IMR-90 (cell line): ENCODE measurements around the gene IL1B. TPM values are rescaled to one million over a fixed set of nuclear protein-coding genes. Genes with fewer than 3 reads are reported as not detected.

ENCODE experiments used
- ATAC-seq: fragments of 200-7000 bp; cut with Tn5 transposase; 2 replicates; pipeline ENCODE4 v1.9.1; 2020; ENCODE audit warnings: low read depth, mild to moderate bottlenecking, moderate library complexity
- BruUV-seq: library from RNA; stranded (reverse); fragments of 400-500 nt; replicated peaks from 2 replicates; lab custom pipeline; 2021; lab: Mats Ljungman, UMichigan
- CTCF ChIA-PET: fragments of 300-600 bp; formaldehyde crosslinking; extraction: SDS; loops from one replicate; lab custom pipeline; 2021; ENCODE audit warnings: antibody characterized with exemption; lab: Yijun Ruan, JAX
- POLR2A ChIA-PET: fragments of 300-600 bp; sonication (Branson Sonifier 250); formaldehyde crosslinking; loops from one replicate; lab custom pipeline; 2022; ENCODE audit warnings: antibody characterized with exemption; ENCODE audit not compliant: unreplicated experiment; lab: Charles Lee
- DNase-seq: peaks from one replicate; pipeline ENCODE4 v3.0.0; 2013
- H2AFZ ChIP-seq: replicated peaks from 2 replicates; pipeline ENCODE3; 2013; ENCODE audit warnings: low read length, mild to moderate bottlenecking; ENCODE audit not compliant: poor library complexity
- H2AK5ac ChIP-seq: 2 replicates; pipeline ENCODE4 v1.6.1; 2013; ENCODE audit warnings: low read depth, low read length, inconsistent platforms
- H2AK9ac ChIP-seq: replicated peaks from 2 replicates; pipeline ENCODE3; 2013; ENCODE audit warnings: mild to moderate bottlenecking, low read depth, low read length, moderate library complexity; ENCODE audit not compliant: poor library complexity
- H2BK120ac ChIP-seq: 2 replicates; pipeline ENCODE4 v1.6.1; 2013; ENCODE audit warnings: low read depth, low read length, inconsistent platforms
- H2BK15ac ChIP-seq: 3 replicates; pipeline ENCODE4 v1.6.1; 2013; ENCODE audit warnings: low read depth, low read length, inconsistent platforms
- H2BK20ac ChIP-seq: 2 replicates; pipeline ENCODE4 v1.6.1; 2013; ENCODE audit warnings: low read depth, mild to moderate bottlenecking, inconsistent platforms, low read length, moderate library complexity
- H2BK5ac ChIP-seq: 2 replicates; pipeline ENCODE4 v1.6.1; 2013; ENCODE audit warnings: mild to moderate bottlenecking, low read depth, low read length, inconsistent platforms; ENCODE audit not compliant: poor library complexity, severe bottlenecking
- H3K14ac ChIP-seq: replicated peaks from 2 replicates; pipeline ENCODE4 v1.6.1; 2013; ENCODE audit warnings: low read depth, low read length, inconsistent platforms
- H3K18ac ChIP-seq: 2 replicates; pipeline ENCODE4 v1.6.1; 2013; ENCODE audit warnings: low read depth, low read length, control low read depth
- H3K23ac ChIP-seq: 2 replicates; pipeline ENCODE4 v1.6.1; 2013; ENCODE audit warnings: low read depth, low read length, inconsistent platforms
- H3K27ac ChIP-seq: 2 replicates; pipeline ENCODE4 v1.5.1; 2013; ENCODE audit warnings: mild to moderate bottlenecking, control low read depth, low read length; ENCODE audit not compliant: insufficient read depth
- H3K27me3 ChIP-seq: 2 replicates; pipeline ENCODE4 v1.6.1; 2013; ENCODE audit warnings: low read length; ENCODE audit not compliant: control insufficient read depth, insufficient read depth
- H3K36me3 ChIP-seq: 2 replicates; pipeline ENCODE4 v1.6.1; 2013; ENCODE audit warnings: low read length, mixed read lengths; ENCODE audit not compliant: control insufficient read depth, insufficient read depth
- H3K4ac ChIP-seq: 2 replicates; pipeline ENCODE4 v1.6.1; 2013; ENCODE audit warnings: low read depth, low read length, inconsistent platforms
- H3K4me1 ChIP-seq: 2 replicates; pipeline ENCODE4 v1.6.1; 2013; ENCODE audit warnings: low read length, mixed read lengths; ENCODE audit not compliant: control insufficient read depth, insufficient read depth
- H3K4me2 ChIP-seq: 2 replicates; pipeline ENCODE4 v1.6.1; 2013; ENCODE audit warnings: low read depth, mild to moderate bottlenecking, control low read depth, low read length, moderate library complexity
- H3K4me3 ChIP-seq: 2 replicates; pipeline ENCODE4 v1.5.1; 2013; ENCODE audit warnings: low read depth, mild to moderate bottlenecking, control low read depth, low read length, moderate library complexity; ENCODE audit not compliant: insufficient read depth
- H3K56ac ChIP-seq: 2 replicates; pipeline ENCODE4 v1.6.1; 2013; ENCODE audit warnings: low read length, inconsistent platforms; ENCODE audit not compliant: insufficient read depth; ENCODE audit errors: extremely low read depth
- H3K79me1 ChIP-seq, 2 experiments: 2 replicates each; pipeline ENCODE4 v1.6.1; 2013; ENCODE audit warnings: low read length in 2 of 2, inconsistent platforms in 1 of 2, low read depth in 1 of 2
- H3K9ac ChIP-seq: 2 replicates; pipeline ENCODE4 v1.6.1; 2013; ENCODE audit warnings: low read depth, low read length, control low read depth
- H3K9me1 ChIP-seq: 2 replicates; pipeline ENCODE4 v1.6.1; 2013; ENCODE audit warnings: low read length, inconsistent platforms; ENCODE audit not compliant: insufficient read depth
- H3K9me3 ChIP-seq: 2 replicates; pipeline ENCODE4 v1.6.1; 2013; ENCODE audit warnings: low read length; ENCODE audit not compliant: control insufficient read depth, insufficient read depth
- H4K20me1 ChIP-seq: 2 replicates; pipeline ENCODE4 v1.6.1; 2013; ENCODE audit warnings: low read length, inconsistent platforms; ENCODE audit not compliant: insufficient read depth
- H4K5ac ChIP-seq: 2 replicates; pipeline ENCODE4 v1.6.1; 2013; ENCODE audit warnings: mild to moderate bottlenecking, low read depth, low read length, control low read depth
- H4K8ac ChIP-seq, 2 experiments: 2 replicates each; pipeline ENCODE4 v1.6.1; 2013; ENCODE audit warnings: low read depth in 2 of 2, low read length in 2 of 2, control low read depth in 1 of 2, inconsistent platforms in 1 of 2
- H4K91ac ChIP-seq: 2 replicates; pipeline ENCODE4 v1.6.1; 2013; ENCODE audit warnings: low read depth, low read length, inconsistent platforms; ENCODE audit not compliant: insufficient read depth
- BHLHE40 ChIP-seq: fragments of 150-350 bp; IDR thresholded peaks from 2 replicates; pipeline ENCODE4 v1.6.1; 2016; ENCODE audit warnings: mild to moderate bottlenecking, low read depth, low read length
- CEBPB ChIP-seq: IDR thresholded peaks from 2 replicates; pipeline ENCODE4 v1.6.1; 2012; ENCODE audit warnings: low read depth, low read length, improper control_type of control experiment
- CHD1 ChIP-seq: IDR thresholded peaks from 2 replicates; pipeline ENCODE4 v1.6.1; 2012; ENCODE audit warnings: low read depth, low read length, improper control_type of control experiment
- CTCF ChIP-seq: conservative IDR thresholded peaks from 2 replicates; pipeline ENCODE4 v1.5.1; 2012; ENCODE audit warnings: mild to moderate bottlenecking, low read depth, low read length, improper control_type of control experiment
- ELK1 ChIP-seq: fragments of 150-350 bp; IDR thresholded peaks from 2 replicates; pipeline ENCODE4 v1.6.1; 2016; ENCODE audit warnings: low read depth, mild to moderate bottlenecking, low read length, moderate library complexity, borderline replicate concordance
- FOS ChIP-seq: fragments of 150-350 bp; IDR thresholded peaks from 2 replicates; pipeline ENCODE4 v1.6.1; 2016; ENCODE audit warnings: low read depth, low read length
- MAFK ChIP-seq: IDR thresholded peaks from 2 replicates; pipeline ENCODE4 v1.6.1; 2012; ENCODE audit warnings: low read depth, low read length, improper control_type of control experiment
- MAZ ChIP-seq: IDR thresholded peaks from 2 replicates; pipeline ENCODE4 v1.6.1; 2012; ENCODE audit warnings: low read depth, mild to moderate bottlenecking, low read length, improper control_type of control experiment, moderate library complexity, borderline replicate concordance
- NFE2L2 ChIP-seq: fragments of 150-350 bp; IDR thresholded peaks from 2 replicates; pipeline ENCODE4 v1.6.1; 2016; ENCODE audit warnings: low read depth, mild to moderate bottlenecking, low read length
- POLR2A ChIP-seq: IDR thresholded peaks from 2 replicates; pipeline ENCODE4 v1.6.1; 2012; ENCODE audit warnings: mild to moderate bottlenecking, low read depth, low read length
- RAD21 ChIP-seq: IDR thresholded peaks from 2 replicates; pipeline ENCODE4 v1.6.1; 2012; ENCODE audit warnings: low read length, improper control_type of control experiment
- RCOR1 ChIP-seq: IDR thresholded peaks from 2 replicates; pipeline ENCODE4 v1.6.1; 2012; ENCODE audit warnings: mild to moderate bottlenecking, low read length, improper control_type of control experiment; ENCODE audit not compliant: insufficient replicate concordance
- RFX5 ChIP-seq: IDR thresholded peaks from 2 replicates; pipeline ENCODE4 v1.8.0; 2012; ENCODE audit warnings: low read depth, mild to moderate bottlenecking, low read length, moderate library complexity
- SMC3 ChIP-seq: fragments of 150-350 bp; IDR thresholded peaks from 2 replicates; pipeline ENCODE4 v1.6.1; 2016; ENCODE audit warnings: low read depth, mild to moderate bottlenecking, antibody characterized with exemption, low read length, moderate library complexity
- USF2 ChIP-seq: fragments of 150-350 bp; IDR thresholded peaks from 2 replicates; pipeline ENCODE4 v1.6.1; 2017; ENCODE audit warnings: mild to moderate bottlenecking, antibody characterized with exemption, low read length, low read depth
- WGBS, 2 experiments: methylation state at CpG; one replicate each; pipeline versions ENCODE4 v1.1.5 to v1.1.7; 2013; ENCODE audit warnings: missing lambda C conversion rate in 2 of 2; ENCODE audit not compliant: insufficient read length in 1 of 2; ENCODE audit errors: extremely low coverage in 2 of 2; 5-methylcytosine and 5-hydroxymethylcytosine counted together
- dilution Hi-C: fragments of 300-500 bp; cut with HindIII; formaldehyde crosslinking; loops from one replicate; pipeline ENCODE4 v1.14.3; 2018; ENCODE audit warnings: low sequenced_read_pairs; ENCODE audit not compliant: unreplicated experiment
- in situ Hi-C: fragments of 300-500 bp; cut with MboI; formaldehyde crosslinking; loops from 3 replicates; pipeline ENCODE4 v1.14.3; 2019; ENCODE audit warnings: low sequenced_read_pairs, inconsistent platforms, mixed read lengths
- intact Hi-C: fragments of 100-400 bp; cut with micrococcal nuclease; formaldehyde crosslinking; loops from 2 replicates; pipeline ENCODE4 v1.10.0; 2022
- polyA plus RNA-seq, 3 experiments: library from polyadenylated mRNA; depleted of rRNA; stranded (reverse); fragments of >200 nt; gene quantifications; 2 replicates each; pipeline ENCODE4 v1.2.3, GENCODE V29; 2012; ENCODE audit warnings: low replicate concordance in 1 of 3
- total RNA-seq: library from RNA; depleted of rRNA; stranded (reverse); fragments of >200 nt; gene quantifications from 2 replicates; pipeline ENCODE4 v1.2.3, GENCODE V29; 2012

Gene IL1B
- total and polyA plus RNA-seq, 2 of the 4 experiments (the other 2 are of a cell fraction) = 3.0 to 4.4 TPM

DNA sequence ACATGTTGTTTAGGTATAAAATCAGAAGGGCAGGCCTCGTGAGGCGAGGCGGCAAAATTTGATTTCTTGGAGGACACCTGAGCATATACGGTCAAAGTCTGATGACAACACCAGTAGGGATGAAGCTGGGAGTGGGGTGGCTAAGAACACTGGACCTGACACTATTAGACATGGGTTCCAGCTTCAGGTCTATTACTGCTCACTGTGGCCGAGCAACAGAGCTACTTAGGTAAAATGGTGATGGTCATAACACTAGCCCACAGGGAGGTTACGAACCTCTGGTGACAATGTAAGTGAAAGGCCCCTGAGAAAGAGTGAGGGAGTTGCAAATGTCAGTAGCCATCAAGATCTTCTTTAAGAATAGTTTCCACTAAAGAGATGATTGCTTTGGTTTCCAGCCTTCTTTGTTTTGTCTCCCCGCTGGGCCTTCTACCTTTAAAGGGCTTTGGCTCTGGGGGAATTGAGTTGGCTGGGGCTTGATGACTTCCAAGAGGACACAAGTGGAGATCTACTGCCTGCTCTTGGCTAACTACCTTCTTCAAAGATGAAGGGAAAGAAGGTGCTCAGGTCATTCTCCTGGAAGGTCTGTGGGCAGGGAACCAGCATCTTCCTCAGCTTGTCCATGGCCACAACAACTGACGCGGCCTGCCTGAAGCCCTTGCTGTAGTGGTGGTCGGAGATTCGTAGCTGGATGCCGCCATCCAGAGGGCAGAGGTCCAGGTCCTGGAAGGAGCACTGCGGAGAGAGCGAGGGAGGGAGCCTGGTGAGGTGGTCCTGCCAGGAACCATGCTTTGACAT lies 3.5 kb downstream of the IL1B start:
- Histone ChIP-seq H2BK5ac (no peak overlapping the region), H3K79me1 (peaks cover 0 to 5% of the 10 kb centered on the region in 2 experiments; a peak in 1 of 4 replicates), H2AFZ (no peak overlapping the region), H2AK9ac (no peak overlapping the region), H3K4me1 (peaks cover 8% of the 10 kb centered on the region; the same call in 1 of the 2 replicates), H3K4ac (no peak overlapping the region), H4K5ac (no peak overlapping the region), H3K27ac (no peak overlapping the region), H2BK20ac (no peak overlapping the region), H3K9ac (no peak overlapping the region), H2BK15ac (no peak overlapping the region), H4K20me1 (no peaks in the 10 kb centered on the region), H3K36me3 (no peaks in the 10 kb centered on the region; the same call in 1 of the 2 replicates), H2AK5ac (no peak overlapping the region), H3K4me2 (no peak overlapping the region), H3K9me1 (no peaks in the 10 kb centered on the region), H4K91ac (no peak overlapping the region), H4K8ac (no peak overlapping the region), H3K27me3 (no peaks in the 10 kb centered on the region), H3K56ac (no peak overlapping the region), H3K9me3 (no peaks in the 10 kb centered on the region), H3K14ac (no peak overlapping the region), H3K18ac (no peak overlapping the region), H3K4me3 (no peak overlapping the region), H3K23ac (no peak overlapping the region), H2BK120ac (no peak overlapping the region)
- 91% methylated on average over 6 of the region's 14 CpGs; no CpG with 5 or more reads in 1 of the 2 experiments for WGBS, 2 experiments
- no peak for DNase-seq
- in situ Hi-C loops (no loop called here), dilution Hi-C loops (no loop called here), intact Hi-C loops (no loop called here)
- ChIA-PET POLR2A (no interaction called here), CTCF (no interaction called here)
- no peak for ATAC-seq
- no TSS peak for BruUV-seq
- TF ChIP-seq MAFK (no peak), CEBPB (no peak), BHLHE40 (no peak), ELK1 (no peak), RCOR1 (no peak), SMC3 (no peak), NFE2L2 (no peak), CTCF (no peak), MAZ (no peak), USF2 (no peak), POLR2A (no peak), RFX5 (no peak), FOS (no peak), CHD1 (no peak), RAD21 (no peak)
